Measurements from ENCODE around the gene SMAP1.
"Not testable (repeated sequence)": the region's sequence is repeated elsewhere in the genome, so short reads cannot be mapped to it uniquely, and the experiment has no call there.

The SMAP1 gene

DNA sequence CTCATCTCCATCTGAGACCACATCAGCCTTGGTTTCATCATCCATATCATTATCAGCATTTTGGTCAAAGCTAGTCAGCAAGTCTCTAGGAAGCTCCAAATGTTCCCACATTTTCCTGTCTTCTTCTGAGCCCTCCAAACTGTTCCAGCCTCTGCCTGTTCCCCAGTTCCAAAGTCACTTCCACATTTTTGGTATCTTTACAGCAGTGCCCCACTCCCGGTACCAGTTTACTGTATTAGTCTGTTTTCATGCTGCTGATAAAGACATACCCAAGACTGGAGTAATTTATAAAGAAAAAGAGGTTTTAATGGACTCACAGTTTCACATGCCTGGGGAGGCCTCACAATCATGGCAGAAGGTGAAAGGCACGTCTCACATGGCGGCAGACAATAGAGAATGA is 74.8 kb downstream of the SMAP1 start:
- not testable (repeated sequence) for DNase-seq

DNA sequence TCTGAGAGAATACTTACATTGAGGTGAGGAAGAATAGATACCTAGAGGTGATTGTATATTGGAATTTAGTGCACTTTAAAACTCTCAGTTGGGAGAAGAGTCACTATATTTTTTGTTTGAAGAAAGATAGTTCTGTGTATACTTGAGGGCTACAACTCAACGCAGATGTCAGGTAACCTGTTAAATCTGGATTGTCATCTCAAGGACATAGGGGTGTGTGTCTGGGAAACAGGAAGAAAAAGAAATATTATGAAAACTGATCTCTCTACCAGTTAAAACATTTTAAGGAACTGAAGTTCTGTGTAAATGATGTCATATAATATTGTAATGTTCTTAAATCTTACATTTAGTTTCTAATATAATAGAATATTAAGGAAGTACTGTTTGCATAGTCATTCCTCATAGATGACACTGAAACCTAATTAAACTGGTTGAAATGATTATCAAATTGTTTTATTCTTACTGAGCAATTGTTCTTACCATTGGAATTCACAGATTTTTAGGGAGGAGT is 86.2 kb downstream of the SMAP1 start:
- no peak for DNase-seq

DNA sequence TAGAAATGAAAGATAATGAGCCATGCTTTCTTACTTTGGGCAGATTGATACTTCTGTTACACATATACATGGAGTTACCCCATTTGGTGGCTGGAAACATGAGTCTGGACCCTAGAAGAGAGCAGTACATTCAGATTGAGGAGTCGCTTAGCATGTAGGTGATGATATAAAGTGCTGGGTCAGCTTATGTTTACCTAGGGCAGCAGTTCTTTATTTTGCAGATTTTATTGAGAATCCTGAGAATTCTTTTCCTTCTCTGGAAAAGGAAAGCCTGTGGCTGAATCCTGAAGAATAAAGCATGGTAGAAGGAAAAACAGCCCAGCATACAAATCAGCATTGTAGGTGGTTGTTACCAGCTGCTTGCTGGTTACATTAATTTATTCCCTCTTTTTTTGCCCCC is 91.2 kb downstream of the SMAP1 start:
- no peak for DNase-seq

DNA sequence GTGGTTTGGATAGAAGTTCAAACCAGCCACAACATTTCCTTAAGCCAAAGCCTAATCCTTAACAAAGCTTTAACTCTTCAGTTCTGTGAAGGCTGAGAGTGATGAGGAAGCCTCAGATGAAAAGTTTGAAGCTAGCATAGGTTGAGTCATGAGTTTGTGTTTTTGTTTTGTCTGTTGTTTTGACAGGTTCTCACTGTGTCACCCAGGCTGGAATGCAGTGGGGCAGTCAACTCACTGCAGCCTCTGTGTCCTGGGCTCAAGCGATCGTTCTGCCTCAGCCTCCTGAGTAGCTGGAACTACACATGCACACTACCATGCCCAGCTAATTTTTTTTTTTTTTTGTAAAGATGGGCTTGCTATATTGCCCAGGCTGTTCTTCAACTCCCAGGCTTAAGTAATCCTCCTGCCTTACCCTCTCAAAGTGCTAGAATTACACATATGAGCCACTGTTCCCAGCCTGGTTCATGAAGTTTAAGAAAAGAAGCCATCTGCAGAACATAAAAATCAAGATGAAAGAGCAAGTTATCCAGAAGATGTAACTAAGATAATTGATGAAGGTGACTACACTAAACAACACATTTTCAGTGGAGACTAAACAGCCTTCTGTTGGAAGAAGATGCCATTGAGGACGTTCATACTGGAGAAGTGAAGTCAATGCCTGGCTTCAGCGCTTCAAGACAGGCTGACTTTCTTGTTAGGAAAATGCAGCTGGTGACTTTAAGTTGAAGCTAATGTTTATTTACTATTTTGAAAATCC is 96.2 kb downstream of the SMAP1 start:
- no peak for DNase-seq

DNA sequence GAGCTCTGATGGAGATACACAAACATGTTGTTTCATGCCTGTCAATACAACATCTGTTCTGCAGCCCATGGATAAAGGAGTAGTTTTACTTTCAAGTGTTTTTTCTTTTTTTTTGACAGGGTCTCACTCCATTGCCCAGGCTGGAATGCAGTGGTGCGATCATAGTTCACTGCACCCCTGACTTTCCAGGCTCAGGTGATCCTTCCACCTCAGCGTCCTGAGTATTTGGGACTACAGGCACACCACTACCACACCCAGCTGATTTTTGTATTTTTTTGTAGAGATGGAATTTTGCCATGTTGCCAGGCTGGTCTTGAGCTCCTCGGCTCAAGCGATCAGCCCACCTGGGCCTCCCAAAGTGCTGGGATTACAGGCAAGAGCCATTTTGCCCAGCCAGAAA is 97.0 kb downstream of the SMAP1 start:
- DNase-seq = no peak

DNA sequence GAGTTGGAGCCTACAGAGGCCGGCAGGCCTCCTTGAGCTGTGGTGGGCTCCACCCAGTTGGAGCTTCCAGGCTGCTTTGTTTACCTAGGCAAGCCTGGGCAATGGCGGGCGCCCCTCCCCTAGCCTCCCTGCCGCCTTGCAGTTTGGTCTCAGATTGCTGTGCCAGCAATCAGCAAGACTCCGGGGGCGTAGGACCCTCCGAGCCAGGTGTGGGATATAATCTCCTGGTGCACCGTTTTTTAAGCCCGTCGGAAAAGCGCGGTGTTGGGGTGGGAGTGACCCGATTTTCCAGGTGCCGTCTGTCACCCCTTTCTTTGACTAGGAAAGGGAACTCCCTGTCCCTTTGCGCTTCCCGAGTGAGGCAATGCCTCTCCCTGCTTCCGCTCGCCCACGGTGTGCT is 103.7 kb downstream of the SMAP1 start:
- DNase-seq = not testable (repeated sequence)

DNA sequence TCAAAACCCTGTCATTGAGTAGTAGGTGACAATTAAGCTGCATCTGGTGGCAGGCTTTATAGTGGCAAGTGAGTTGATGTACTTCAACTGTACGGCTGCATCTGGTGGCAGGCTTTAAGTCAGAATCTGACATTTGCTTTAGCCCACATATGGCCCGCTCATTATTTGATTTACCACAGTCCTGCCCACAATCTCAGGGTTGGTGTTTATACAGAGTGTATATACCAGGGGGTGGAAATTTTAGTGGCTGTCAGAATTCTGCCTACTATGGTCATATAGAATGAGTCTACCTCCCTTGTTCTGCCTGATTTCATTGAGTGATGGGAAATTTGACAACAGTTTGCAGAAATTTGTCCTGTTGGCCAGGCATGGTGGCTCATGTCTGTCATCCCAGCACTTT is 112.3 kb downstream of the SMAP1 start:
- DNase-seq = no peak

DNA sequence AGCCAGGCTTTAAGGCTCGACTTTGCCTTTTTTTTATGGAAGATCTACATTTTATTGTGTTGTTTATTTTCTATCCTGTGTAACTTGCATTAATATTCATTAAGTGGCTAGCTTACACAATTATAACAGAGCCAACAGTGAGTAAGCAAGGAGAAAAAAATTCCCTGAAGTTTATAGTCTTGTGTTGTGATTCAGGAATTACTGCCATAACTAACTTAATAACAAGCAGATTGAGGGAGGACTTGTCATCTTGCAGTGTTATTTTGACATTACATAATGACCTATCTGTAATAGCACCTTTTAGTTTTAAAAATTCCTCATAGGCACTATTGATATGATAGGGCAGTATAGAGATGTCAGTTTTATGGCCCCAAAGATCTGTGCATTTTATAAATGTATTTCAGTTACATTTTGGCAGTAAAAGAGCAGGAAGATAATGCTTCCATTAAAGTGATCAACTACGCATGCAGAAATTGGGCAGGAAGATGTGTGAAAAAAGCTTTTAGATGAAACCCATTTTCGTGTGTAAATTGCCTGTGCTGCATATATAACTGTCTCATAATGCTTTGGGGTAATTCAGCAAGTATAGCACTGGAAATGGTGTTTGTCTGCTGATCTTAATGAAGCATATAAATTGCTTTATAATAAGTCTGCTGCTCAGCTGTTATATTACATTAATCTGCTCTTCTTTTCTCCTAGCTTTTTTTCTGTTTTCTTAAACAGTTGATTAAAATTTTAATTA is 123.0 kb downstream of the SMAP1 start:
- no peak for DNase-seq

DNA sequence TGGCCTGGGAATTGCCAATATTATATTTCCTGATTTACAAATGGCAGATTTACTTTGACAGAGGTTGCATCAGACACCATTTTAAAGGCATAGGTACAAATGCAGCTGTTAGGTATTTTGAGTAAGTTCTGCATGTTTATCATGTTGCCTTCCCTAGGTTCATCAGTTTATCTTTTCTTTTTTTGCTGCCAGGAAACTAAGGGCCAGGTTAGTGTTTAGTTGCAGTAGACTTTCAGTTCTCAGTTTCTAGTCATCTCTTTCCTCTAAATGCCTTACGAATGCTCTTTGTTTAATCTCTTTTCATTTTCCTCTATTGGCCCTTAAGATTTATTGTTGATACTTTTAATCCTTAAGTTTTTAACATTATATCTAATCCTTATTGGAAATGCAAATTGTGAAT is 129.9 kb downstream of the SMAP1 start:
- DNase-seq = no peak

DNA sequence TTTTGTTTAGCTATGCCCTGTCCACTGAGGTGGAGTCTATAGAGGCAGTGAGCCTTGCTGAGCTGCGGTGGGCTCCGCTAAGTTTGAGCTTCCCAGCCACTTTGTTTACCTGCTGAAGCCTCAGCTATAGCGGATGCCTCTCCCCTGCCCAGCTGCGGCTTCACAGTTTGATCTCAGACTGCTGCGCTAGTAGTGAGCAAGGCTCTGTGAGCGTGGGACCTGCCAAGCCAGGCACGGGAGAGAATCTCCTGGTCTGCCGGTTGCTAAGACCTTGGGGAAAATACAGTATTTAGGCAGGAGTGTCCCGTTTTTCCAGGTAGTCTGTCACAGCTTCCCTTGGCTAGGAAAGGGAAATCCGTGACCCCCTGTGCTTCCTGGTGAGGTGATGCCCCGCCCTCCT is 138.4 kb downstream of the SMAP1 start:
- no peak for DNase-seq

DNA sequence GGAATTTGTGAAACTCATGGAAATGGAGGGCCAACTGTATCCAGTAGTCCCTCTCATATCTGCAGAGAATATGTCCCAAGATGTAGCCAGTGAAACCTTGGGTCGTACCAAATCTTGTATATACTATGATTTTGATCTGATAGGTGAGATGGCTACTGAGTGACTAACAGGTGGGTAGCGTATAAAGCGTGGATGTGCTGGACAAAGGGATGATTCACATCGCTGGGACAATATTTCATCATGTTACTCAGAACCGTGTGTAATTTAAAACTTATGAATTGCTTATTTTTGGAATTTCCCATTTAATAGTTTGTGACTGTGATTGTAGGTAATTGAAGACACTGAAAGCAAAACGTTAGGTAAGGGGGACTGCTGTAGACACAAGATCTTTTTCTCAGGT is 144.1 kb downstream of the SMAP1 start:
- no peak for DNase-seq

DNA sequence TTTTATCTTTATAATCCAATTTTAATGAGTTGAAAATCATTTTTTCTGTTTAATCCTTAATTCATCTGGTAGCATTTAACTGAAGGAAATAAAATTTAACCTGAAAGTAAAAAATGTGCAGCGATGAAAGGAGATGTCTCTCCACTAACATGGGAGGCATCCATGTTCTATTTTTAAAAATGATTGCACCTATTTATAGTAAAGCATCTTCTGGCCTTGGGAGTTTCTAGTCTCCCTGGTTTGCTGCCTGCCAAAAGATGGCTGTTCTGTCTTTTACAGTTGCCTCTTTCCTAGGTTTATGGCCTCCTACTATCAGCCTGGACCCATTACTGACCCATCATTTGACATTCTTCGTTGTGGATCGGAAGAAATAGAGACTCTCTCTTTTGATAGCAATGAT is 146.2 kb downstream of the SMAP1 start:
- DNase-seq = no peak

DNA sequence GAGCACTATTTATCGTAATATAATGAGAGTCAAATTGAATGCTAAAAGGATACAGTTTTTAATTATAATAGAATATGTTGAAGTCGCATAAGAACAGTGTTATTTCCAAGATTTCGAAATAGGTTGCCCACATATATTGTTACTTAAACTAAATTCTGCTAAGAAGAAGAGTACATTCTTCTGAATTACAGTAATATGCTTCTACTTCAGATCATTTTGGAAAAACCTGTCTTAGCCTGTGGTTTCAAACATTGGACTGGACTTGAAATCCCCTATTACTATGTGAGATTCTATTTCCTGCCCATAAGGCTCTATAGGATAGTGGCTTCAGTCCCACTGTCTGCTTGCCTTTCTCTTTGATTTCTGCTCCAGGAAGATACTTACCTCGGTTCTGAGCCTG is 152.0 kb downstream of the SMAP1 start:
- DNase-seq = no peak

DNA sequence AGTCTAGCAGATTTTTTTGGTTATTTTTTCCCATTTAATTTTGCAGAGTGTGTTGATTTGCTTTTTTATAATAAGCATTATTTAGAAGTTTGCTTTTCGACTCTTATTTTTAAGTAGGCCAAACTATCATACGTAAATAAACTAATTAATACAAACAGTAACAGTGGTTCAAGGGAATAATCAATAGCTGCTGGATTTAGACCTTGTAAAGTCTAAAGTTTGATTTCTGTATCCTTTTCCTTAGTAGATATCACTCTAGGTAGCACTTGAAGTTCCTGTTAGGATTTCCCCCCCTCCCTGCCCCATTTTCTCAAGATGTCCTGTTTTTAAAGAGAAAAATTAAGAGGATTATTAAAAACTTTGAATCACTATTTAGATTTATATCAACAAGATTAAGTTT is 153.1 kb downstream of the SMAP1 start:
- DNase-seq = no peak

DNA sequence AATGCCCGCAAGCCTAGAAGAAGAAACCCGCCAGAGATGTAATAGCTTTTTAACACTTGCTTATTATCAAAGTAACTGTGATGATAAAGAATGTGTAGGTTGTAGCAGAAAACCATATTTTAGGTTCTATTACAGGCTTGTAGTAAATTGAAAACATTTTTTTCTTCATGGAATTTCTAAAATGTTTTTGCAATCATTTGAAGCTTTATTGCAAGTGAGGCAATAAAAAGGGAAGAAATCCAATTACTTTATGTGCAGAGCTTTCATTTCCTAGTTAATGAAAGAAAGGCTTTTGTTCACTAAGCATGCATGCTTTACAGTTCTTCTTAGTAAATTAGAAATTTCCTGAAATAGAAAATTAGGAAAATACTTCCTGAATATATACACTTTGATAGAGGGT is 154.1 kb downstream of the SMAP1 start:
- no peak for DNase-seq

DNA sequence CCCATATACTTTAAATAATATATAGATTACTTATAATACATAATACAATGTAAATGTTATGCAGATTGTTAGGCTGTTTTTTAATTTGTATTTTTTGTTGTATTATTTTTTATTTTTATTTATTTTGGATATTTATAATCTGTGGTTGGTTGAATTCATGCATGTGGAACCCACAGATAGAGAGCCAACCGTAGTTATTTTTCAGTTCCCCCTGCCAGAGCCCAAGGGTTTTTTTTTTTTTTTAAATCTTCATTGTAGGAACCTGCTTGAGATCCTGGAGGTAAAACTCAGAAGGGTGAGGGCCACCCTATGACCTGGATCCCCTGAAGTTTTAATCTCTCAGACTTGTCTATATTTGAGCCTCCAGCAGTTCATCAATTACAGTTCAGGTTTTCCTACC is 156.0 kb downstream of the SMAP1 start:
- no peak for DNase-seq

DNA sequence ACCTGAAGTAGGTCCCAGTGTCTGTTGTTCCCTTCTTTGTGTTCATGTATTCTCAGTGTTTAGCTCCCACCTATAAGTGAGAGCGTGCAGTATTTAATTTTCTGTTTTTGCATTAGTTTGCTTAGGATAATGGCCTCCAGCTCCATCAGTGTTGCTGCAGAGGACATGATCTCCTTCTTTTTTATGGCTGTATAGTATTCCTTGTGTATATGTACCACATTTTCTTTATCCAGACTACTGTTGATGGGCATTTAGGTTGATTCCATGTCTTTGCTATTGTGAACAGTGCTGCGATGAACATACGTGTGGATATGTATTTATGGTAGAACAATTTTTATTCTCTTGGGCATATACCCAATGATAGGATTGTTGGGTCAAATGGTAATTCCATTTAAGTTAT is 163.7 kb downstream of the SMAP1 start:
- DNase-seq = no peak

DNA sequence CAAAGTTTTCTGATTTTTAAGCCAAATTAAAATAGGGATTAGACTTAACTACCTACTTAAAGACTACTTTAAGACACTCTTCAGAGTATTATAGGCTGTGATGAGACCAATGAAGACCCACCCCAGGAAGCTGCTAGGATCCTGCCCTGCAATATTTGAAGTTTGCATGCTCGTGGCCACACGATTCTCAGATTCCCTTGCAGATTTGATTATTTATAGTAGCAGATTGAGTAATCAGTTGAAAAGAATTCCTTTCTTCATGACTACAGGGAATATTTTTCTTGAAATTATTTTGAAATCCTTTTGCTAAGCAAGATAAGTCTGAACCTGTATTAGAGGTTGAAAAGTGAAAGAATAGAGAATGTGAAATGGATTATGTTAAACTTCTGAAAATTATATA is 166.8 kb downstream of the SMAP1 start:
- DNase-seq = no peak

DNA sequence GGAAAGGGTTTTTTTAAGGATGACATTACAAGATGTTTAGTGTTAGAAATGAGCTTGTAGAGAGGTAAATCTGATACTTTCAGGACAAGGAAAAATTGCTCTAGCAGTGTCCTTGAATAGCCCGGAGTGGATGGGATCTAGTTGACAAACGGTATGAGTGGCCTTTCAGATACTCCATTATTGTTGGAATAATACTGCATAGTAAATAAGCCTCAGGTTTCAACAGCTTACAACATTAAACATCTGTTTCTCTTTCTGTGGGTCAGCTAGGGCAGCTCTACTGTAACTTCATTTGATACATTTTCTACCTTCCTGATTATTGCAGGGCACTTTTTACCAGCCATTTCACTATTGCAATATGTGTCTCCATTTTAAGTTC is 171.2 kb downstream of the SMAP1 start:
- no peak for DNase-seq

DNA sequence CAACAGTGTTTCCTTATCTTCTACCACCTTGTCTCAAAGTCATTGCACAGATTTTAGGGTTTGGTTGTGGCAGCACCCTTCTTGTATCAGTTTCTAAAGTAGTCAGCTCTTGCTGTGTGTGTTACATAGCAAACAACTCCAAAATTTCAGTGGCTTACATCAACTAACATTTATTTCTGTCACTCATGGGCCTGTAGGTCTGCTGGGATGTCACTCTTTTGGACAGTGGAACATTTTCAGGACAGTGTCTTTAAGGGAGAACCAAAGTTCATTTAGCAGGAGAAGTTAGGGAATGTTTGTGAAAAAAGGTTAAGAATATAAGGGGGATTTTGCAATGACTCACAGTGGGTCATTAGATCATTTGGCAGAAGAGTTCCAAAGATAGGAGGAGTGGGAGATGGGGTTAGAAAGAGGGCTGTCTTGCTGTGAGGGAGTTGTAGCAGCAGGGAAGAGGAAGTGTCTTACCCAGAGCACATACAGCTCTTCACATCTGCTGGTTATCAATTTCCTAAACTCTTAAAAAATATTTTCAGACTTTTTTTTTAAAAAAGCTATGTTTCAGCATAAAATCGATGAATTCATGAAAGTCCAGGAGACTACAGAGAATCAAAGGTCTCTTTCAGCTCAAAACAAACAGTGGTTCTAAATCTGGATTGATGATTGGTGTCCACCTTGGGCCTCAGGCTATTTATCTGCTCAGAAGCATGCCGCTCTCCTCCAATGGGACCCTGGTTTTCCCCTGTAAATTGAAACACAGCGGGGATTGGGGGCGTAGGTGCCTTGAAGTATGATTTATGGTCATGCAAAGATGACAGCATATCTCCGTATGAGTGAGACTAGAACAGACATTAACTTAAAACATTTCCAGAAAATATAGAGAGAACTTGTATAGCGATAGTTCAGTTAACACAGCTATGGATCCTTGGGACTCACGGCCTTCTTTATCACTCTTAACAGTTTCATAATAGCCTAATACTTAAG is 171.9 kb downstream of the SMAP1 start:
- DNase-seq = no peak

DNA sequence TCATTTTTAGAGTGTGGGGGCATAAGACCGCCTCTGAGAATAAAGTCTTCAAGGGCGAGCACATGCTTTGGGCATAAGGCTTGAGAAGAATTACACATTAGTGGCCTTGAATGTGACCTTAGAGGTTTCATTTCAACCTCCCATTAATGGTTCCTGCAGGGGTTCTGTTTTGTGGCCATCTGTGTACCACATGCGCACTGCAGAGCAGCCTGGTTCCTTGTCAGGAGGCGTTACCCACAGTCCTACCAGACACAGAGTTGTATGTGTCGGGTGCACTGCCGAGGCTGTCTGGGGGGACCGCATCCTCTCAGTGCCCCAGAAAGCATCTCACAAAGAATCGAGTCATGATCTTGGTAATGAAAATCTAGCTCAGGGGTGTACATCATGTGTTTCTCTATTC is 173.4 kb downstream of the SMAP1 start:
- no peak for DNase-seq

DNA sequence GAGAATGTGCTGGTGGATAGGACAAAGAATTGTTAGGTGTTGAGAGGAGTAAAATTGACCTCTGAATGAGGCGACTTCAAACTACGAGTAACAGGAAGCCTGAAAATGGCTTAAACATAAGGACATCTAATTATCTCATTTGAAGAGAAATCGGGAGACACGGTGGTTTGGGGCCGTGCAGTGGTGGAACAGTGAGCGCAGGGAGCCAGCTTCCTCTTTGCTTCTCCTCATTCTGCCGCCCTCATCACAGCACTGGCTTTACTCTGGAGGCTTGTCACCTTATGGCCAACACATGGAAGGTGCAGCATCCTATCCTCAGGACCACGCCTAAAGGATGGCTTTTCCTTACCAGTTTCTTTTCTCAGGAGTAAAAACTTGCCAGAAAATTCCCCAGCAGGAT is 174.9 kb downstream of the SMAP1 start:
- no peak for DNase-seq

DNA sequence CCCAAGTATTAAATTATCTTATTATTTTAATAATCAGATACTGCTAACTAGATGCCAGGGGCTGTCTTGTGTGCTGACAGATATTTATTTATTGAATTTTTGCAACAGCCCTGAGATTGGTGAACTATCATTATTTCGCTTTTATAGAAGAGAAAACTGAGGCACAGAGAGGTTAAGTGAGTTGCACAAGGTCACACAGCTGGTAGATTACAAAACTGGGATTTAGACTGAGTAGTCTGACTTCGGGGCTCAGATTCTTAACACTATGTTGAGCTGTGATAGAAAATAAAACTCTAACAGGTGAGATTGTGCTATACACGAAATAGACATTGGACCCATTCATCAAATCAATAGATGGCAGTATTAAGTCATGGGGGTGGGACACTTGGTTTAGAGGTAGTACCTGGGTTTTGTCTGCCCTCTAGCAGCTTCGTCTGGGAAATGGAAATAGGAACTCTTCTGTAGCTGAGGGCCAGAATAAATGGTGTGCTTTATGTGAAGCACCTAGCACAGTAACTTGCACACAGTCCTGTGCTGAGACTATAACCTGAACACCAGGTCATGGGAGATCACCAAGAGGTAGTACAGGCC is 175.7 kb downstream of the SMAP1 start:
- no peak for DNase-seq
